Stimulated activated CD4-positive, alpha-beta T cell treated with anti-CD3 and anti-CD28 coated beads, TNF-alpha, amount 100 ng/mL, for 48 hours (primary cell): ENCODE results near the gene CSRNP3.

Experiments
- DNase-seq, 3 donors: peaks; one replicate each; pipeline ENCODE4 v3.0.0-alpha.2; 2020; ENCODE audit warnings: low read depth in 3 of 3

CSRNP3 gene

DNA sequence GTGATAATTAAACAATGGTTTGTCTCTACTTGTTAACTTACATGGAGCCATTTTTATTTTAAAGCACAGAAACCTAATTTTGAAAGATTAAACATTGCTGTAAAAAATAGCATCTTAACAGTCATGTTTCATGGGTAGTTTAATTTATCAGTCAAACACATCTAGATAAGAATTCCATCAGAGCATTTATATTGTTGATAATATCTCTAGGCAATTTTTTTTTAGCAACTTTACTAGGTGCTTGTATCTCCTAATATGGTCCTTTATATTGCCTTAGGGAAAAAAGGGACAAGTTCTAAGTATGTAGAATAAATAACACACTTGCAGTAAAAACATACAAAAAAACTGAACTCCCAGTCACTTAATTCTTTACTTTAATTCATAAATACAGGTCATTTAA, 863 bp downstream of the CSRNP3 start:
- no peak for DNase-seq

DNA sequence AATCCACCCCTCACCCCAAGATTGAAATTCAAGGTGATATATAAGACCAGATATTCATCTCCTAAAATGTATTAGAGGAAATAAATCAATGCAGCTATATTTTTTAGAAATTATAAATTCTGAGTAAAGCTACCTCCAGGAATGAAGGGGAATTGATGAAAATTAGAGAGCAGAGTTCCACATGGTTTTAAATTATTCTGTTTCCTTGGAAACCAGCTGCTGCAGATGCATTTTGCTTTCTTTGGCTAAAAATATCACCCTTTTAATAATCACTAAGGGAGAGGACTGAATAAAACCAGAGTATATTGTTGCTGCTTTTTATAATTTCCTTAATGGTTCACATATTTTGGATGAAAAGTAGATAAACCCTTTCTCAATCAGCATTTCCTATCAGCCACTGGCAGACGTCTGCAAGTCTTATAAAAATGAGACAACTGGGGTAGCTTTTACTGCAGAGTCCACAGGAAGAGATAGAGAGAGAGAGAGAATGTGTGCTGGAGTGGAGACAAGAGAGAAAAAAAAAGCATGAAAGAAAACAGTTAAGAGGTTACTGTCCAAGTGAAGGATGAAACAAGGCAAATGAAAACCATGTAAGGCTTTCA, 2.0 kb downstream of the CSRNP3 start:
- DNase-seq, result no peak

DNA sequence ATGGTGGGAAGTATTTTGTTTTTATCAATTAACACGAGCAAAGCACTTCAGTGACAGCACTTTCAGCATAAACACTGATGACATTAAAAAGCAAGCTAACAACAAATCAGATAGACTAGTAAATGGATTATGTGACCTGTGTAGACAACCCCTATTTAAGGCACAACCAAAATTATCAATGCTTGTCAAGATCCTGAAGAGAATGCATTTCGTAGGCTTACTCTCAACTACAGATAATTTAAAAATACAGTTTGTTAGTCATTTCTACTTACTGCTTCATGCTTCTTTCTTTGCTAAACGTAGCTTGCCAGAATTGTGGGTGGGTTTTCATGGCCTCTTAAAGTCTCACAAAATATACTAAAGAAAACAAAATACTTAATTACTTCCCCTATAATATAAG, 3.4 kb downstream of the CSRNP3 start:
- no peak for DNase-seq

DNA sequence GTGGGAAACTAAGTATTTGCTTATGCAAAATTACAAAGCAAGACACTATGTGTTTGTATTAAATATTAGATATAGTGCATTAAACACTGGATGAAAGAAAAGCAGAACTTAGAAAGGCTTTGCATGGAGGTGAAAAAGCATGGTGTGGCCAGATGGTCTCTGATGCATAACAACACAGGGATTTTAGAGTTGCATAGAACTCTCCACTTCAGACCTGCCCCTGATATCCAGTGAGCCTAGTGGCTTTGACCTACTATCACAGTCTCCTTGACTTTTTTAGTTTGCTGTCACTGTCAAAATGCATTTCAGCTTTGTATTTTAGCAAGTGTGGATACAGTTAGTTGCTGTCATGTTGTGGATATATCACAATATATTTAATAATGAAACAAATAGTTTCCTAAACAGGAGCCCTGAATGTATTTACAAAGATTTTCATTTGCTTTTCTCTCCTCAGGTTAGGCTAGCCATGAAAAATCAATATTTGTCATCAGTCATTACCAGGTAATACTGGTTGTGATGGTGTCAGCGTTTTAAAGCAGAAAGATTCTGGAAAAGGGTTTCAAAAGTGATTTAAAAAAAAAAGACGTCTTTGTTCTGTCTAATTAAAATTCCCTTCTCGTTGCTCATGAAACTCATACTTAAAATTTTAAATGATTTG, 5.2 kb downstream of the CSRNP3 start:
- no peak for DNase-seq

DNA sequence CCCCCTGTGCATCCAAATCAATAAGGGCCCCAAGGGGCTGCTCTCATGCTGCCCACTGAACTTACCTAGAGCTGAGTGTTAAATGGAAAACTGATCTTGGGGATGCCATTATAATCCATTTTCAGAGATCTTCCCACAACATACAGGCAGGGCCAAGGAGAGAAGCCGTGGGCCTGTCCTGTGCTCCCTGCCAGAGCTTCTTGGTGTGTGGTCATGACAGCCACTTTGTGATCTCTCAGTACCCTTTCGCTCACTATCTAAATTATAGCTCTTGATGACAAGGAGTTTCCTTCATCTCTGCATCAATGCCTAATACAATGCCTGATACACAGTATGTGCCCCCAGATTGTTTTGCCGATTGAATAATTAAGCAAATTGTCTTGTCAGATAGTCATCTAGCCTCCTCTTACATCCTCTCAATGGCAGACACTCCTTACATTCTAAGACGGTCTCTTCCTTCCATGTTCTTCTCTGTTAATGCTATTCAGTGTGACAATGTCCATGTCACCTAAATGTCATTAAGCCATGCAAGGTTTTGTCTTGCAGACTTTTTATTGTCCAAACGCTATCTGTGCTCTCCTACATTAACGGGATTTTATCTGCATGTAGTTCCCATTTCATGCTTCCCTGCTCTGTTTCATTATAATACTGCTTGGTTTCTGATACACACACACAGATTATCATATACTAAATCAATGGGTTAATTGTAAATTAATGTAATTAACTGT, 5.9 kb downstream of the CSRNP3 start:
- DNase-seq, result no peak

DNA sequence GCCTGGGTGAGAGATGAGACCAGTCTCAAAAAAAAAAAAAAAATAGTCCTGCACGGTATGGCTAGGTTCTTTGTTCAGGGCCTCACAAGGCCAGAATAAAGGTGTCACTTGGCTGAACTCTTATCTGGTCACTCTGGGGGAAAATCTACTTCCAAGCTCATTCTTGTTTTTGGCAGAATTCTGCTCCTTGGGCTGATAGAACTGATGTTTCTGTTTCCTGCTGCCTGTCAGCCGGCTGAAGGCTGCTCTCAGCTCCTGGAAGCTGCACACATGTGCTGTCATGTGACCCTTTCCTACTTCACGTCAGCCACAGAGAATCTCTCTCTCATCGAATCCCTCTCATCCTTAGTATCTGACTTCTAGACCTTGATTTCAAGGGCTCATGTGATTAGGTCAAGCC, 10.4 kb downstream of the CSRNP3 start:
- DNase-seq, result no peak

DNA sequence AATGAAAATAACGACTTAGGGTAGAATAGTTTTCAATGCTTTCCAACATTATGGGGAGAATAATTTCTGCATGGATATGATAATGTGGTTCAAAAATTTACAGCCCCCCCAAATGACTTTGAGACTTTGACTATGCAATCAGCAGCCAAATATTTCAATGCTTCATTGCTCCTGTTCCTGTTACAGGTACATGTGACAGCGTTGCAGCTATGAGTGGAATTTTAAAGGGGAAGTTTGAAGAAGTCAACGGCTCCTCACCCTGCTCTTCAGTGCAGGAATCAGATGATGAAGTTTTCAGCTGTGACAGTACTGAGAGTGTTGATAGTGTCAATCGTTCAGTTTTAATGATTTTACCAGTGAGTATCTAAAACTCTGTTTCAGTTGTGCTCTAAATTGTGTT, 25.1 kb downstream of the CSRNP3 start:
- no peak for DNase-seq

DNA sequence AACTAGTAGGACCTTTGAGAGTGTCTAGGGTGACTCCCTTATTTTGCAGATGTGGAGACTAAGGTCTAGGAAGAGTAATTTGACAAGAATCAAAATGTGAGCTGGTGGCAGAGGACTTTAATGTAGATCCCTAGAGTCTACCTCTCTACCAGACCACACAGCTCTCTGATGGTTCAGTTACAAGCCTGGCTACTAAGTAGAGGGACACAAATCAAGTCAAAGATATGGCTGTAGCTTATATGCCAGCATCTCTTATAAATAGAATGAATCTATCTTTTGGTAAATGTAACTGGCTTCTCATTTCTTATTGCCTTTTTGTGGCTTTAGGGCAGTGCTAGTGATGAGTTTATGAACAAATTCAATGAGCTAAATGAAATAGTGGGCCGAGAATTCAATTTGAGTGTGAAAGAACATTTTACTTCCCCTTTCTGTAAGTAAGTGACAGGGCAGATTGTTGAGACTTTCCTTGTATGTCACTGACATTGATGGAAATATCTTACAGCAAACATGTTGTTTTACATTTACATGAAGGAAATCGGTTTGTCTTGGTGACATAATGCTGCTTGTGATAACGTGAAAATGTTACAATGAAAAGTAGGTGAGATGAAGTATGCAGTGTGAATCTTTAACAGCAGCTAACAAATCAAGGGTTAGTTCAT, 28.3 kb downstream of the CSRNP3 start:
- no peak for DNase-seq

DNA sequence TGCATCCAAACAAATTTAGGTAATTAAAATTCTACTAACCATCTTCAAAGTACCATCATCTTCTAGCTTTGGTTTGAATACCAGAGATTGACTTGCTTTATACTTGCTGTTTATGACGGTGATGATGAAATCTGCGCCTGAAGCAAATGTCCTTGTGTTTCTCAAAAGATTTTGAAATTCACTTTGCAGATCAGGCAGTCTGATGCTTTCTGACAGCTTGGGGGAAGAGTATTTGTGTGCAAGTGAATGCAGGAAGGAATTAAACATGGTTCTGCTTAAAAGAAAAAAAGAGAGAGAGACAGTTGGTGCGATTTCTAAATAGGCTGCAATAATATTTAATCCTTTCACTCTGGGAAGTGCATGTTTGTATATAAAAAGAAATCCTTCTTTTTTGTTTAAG, 29.6 kb downstream of the CSRNP3 start:
- no peak for DNase-seq

DNA sequence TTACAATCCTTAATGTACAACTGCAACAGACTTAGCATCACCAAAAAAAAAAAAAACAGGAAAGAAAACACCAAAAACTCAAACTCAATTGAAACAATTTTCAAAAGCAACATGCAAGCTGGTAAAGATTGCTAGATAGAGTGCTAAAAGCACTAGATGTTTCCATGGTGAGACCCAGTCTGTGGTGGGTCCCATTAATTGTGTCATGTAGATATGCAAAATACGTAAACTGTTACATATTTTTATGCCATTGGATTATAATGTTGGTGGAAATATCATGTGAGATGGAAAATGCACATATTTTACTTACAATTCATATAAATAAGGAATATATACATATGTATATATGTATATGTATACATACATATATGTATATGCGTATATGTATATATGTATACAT, 30.5 kb downstream of the CSRNP3 start:
- no peak for DNase-seq

DNA sequence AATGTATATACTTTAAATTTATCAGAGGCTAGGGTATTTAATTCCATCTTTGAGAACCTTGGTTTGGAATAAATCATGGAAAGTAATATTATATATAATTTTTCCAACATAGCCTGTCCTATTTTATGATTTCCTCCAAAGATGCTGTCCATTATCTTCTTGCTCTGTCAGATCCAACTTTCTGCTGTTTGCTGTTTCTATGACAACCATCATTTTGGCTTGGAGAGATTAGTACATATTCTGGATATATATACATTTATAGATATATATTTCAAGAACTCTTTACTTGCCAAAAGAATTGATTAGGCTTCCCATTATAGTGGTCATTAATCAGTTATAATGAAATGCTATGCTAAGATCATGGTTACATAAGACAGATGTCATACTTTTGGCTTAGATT, 31.3 kb downstream of the CSRNP3 start:
- no peak for DNase-seq

DNA sequence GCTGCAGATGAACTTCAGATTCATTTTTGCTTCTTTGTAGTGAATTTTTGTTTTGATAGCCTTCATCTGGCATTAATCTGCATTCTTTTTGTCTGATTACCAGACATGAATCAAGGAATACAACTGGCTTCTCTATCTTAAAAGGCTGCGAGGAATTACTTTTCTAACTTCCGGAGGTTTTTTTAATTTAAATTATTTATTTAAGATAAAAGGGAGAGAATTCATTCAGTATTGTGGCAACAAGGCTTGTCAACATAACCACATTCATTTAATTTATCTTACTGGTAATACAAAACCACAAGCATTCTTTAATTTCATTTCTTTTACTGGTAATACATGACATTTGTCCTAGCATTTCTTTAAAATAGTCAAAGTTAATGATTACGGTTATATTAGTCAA, 36.0 kb downstream of the CSRNP3 start:
- DNase-seq, result no peak

DNA sequence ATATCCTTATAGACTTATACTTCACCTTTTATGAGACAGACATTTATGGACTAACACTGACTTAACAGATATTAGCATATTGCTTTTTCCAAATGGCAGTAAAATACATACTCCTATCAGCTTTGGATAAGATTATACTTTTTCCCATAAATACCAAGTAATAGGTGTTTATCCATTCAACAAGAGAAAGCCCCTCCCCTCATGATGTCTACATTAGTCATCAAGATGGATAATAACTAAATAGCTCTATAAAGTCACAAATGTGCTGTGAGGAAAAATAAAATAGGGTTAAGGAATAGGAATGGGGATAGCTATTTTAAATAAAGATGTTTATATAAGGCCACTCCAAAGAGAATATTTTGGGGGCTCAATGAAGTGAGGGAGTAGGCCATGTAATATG, 39.4 kb downstream of the CSRNP3 start:
- DNase-seq, result no peak

DNA sequence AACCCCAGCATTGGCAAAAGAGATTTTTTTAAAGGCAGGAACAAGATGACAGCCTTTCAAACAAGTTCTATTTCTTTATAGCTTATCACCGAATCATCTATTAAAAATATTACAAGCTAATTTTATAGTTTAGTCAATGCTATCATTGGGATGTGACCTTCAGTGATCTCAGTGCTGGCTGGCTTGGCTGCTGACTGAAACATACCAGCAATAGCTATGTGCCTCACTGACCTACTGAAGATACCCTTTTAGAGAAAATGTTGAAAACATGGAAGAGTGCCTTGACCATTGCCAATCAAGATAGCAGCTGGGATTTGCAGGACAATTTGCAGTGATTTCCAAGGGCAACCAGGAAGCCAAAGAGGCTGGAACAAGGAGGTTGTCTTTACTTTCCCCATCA, 44.0 kb downstream of the CSRNP3 start:
- DNase-seq, result no peak

DNA sequence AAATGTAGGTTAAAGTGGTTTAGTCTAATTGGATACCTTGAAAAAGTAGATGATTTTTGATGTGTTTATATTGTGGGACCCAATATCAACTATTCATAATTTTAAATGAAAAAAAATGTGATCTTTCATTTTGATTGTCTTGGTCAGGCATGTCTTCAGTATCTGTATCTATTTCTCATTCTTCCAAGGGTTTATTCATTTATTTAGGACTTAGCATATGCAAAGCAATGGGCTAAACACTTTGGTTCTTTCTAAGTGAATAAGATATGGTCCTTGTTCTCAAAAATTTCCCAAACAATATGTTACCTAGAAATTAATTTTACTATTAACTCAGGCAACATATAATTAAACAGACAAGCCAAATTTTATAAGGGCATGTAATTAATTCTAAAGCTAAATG, 49.1 kb downstream of the CSRNP3 start:
- DNase-seq, result no peak

DNA sequence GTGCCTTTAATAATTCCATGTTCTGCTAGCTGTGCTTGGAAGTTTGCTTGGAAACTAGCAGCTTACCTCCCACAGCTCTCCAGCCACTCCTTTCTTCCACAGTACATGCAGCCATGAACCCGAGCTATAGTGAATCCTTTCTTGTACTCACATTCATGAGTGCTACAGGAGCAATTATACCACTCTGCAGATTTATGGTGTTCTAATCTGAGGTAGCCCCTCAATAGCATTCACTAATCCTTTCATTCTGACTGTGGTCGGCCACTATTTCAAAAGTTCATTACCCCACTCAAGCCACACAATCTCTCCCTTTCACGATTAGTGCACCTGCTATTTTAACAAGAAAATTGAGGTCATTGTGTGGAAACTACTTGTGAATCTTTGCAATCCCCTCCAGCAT, 53.2 kb downstream of the CSRNP3 start:
- no peak for DNase-seq

DNA sequence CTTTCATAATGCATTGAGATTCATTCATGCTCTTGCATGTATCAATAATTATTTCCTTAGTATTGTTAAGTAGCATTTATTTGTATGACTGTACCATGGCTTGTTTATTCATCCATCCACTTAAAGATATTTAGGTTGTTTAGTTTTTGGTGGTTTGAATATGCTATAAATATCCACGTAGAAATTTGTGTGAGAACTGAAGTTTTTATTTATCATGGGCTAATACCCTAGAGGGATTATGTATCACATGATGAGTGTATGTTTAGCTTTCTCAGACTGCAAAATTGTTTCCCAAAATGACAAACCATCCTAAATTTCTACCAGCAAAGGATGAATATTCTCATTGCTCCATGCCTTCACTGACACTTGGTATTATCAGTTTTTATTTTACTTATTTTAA, 55.2 kb downstream of the CSRNP3 start:
- no peak for DNase-seq

DNA sequence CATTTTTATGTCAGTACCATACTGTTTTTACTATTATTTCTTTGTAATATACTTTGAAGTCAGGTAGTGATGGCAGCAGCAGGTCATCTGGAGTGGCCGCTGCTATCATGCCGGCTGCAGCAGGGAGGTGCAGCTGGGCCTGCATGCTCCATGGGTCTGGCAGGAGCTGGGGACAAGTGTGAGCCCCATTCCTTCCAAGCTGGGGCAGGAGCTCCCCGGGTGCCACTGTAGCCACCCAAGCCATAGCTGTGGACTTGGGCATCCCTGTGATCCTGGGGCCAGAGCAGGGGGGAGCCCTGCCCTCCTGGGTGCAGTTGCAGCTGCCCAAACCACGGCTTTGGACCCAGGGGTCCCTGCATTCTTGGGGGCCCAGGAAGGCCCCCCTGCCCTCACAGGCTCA, 59.2 kb downstream of the CSRNP3 start:
- DNase-seq, result no peak

DNA sequence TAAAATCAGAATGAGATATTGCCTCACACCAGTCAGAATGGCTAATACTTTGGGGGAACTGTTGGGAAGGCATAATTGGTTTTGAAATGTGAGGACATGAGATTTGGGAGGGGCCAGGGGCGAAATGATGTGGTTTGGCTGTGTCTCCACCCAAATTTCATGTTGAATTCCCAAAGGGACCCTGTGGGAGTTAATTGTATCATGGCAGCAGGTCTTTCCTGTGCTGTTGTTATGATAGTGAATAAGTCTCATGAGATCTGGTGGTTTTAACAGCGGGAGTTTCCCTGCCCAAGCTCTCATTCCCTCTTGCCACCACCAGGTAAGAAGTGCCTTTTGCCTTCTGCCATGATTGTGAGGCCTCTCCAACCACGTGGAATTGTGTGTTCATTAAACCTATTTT, 59.6 kb downstream of the CSRNP3 start:
- DNase-seq, result no peak

DNA sequence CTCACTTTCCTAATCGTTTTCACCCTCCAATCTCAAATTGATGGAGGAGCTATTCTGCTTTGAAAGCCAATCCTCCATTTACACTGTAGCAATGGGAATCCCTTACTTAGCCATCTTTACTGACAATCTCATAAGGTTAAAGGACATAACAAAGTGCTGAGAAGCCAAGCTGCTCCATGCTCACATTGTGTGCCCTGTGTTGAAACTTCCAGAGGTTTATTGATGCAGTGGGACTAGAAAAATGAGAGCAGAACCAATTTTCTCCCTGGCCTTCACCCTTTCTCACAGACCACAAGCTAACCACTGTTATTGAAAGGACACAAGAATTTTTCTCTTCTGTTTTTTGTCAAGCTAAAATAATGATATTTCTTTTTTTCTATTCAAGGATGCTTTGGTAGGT, 63.8 kb downstream of the CSRNP3 start:
- DNase-seq, result no peak

DNA sequence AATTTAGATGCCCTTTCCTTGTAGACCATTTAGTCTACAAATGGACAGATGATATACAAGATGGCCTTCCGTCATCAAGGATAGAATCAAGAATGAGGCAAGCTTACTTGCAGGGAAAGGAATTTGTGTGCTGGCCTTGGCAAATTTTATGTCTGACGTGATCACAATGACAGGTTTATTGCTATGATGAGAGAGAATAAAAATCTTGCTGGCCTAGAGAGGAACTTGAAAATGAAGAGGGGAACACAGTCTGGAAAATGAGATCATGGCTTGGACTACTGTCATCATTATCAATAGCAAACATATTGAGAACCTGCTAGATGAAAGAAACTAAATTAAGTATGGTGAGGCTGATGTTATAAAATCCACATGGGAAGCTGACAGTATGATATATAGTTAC, 66.0 kb downstream of the CSRNP3 start:
- DNase-seq, result no peak

DNA sequence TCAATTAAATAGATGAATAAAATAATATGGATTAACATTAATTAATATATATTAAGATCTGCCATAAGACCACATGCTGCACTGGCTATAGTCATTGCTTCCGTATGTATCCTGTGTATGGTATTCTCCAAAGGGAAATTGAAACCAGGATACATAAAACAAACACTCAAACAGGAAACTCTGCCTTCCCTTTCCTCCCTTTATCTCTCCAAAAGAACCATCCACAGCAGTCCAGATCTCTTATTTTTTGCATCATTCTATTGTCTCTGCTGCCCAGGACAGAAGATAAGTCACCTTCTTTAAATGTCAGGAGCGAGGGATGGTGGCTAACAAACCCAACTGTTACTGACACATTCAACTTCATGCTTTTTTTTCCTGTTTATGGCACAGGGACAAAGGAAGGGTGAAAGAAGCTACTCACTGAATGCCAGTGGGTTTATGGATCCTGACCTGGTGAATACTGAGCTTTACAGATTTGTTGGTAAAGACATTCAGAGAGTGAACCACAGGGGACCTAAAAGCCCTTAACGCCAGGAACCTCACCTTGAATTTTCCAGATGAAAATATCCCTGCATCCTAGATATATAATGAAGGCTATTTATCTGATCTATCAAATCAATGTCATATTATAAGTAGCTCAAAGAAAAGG, 67.5 kb downstream of the CSRNP3 start:
- DNase-seq, result no peak
